PC-3 (cell line): ENCODE data around the gene DCANP1.

Experiments
- EZH2 ChIP-seq: fragments of 300-600 bp; sonication (generic); IDR thresholded peaks from one replicate; pipeline ENCODE4 v1.6.1; 2017; ENCODE audit warnings: antibody characterized with exemption, mild to moderate bottlenecking, low read length; ENCODE audit not compliant: unreplicated experiment
- EZH2phosphoT487 ChIP-seq: fragments of 300-600 bp; sonication (generic); IDR thresholded peaks from 2 replicates; pipeline ENCODE4 v1.6.1; 2018; ENCODE audit warnings: mild to moderate bottlenecking, antibody characterized with exemption, low read length, borderline replicate concordance
- TF ChIP-seq, protein P1 (sequence below): fragments of 300-600 bp; sonication (generic); conservative IDR thresholded peaks from 2 replicates; pipeline ENCODE4 v1.5.1; 2017; ENCODE audit warnings: antibody characterized with exemption, low read depth, mild to moderate bottlenecking, low read length

DNA sequence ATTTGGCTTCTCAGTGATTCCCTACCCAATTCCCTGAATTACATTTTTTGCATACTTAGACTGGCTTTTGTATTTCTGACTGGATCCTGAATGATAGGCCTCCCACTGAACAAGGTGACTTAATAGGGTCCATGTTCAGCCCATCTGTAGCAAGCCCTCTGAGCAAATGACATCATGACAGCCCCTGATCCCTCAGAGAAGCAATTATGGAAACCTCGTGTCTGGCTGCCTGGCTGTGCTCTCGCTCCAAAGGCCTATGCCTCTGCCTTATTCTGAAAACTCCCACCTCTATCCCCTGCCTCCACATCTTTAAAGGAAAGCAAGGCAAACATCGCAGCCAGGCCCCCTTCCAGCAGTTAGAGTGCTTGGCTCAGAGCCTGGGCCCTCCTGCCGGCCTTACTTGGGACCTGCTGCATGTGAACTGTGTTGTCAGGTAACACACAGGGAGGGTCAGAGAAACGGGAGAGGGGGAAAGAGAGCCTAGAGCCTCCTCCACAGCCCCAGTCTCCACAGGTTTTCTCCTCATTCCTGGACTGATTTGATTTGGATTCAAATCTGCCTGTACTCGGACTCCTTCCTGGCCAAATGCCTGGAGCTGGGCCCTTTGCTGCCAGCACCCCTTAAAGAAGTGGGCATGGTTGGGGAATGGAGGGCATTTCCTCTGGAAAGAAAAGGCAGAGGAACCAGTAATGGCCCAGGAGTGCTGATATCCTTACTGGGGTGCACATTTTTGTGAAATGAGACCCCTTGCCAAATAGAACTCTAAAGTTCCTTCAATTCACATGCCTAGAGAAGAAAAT lies 3.8 kb downstream of the DCANP1 start:
- TF ChIP-seq EZH2 = no peak
- TF ChIP-seq, protein P1, sequence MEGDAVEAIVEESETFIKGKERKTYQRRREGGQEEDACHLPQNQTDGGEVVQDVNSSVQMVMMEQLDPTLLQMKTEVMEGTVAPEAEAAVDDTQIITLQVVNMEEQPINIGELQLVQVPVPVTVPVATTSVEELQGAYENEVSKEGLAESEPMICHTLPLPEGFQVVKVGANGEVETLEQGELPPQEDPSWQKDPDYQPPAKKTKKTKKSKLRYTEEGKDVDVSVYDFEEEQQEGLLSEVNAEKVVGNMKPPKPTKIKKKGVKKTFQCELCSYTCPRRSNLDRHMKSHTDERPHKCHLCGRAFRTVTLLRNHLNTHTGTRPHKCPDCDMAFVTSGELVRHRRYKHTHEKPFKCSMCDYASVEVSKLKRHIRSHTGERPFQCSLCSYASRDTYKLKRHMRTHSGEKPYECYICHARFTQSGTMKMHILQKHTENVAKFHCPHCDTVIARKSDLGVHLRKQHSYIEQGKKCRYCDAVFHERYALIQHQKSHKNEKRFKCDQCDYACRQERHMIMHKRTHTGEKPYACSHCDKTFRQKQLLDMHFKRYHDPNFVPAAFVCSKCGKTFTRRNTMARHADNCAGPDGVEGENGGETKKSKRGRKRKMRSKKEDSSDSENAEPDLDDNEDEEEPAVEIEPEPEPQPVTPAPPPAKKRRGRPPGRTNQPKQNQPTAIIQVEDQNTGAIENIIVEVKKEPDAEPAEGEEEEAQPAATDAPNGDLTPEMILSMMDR = no peak
- TF ChIP-seq EZH2phosphoT487 = no peak
